Stimulated activated CD4-positive, alpha-beta T cell treated with anti-CD3 and anti-CD28 coated beads, Interleukin-12 subunit alpha, Interleukin-12 subunit beta, amount 100 ng/mL, for 4 hours (primary cell): ENCODE results near the gene PRTG.
"Not testable (repeated sequence)": the region's sequence is repeated elsewhere in the genome, so short reads cannot be mapped to it uniquely, and the experiment has no call there.

Experiments used
- DNase-seq: peaks from one replicate; pipeline ENCODE4 v3.0.0-alpha.2; 2020

PRTG gene

GRCh38 chr15:55743729-55744655 is 1.0 kb upstream of the PRTG start:
- no peak for DNase-seq

GRCh38 chr15:55742498-55742926 is 440 bp downstream of the PRTG start:
- DNase-seq = no peak

GRCh38 chr15:55741833-55742497 is 987 bp downstream of the PRTG start:
- DNase-seq = no peak

GRCh38 chr15:55740981-55741832 is 1.7 kb downstream of the PRTG start:
- DNase-seq = no peak

GRCh38 chr15:55740359-55740878 is 2.5 kb downstream of the PRTG start:
- DNase-seq = no peak

GRCh38 chr15:55739641-55740040 is 3.3 kb downstream of the PRTG start:
- no peak for DNase-seq

- DNase-seq = no peak
Measured at GRCh38 chr15:55738715-55739114, 4.2 kb downstream of the PRTG start.

- DNase-seq = no peak
Measured at GRCh38 chr15:55737373-55737772, 5.6 kb downstream of the PRTG start.

GRCh38 chr15:55736756-55737155 is 6.2 kb downstream of the PRTG start:
- DNase-seq = no peak

- no peak for DNase-seq
Measured at GRCh38 chr15:55734641-55735040, 8.3 kb downstream of the PRTG start.

- DNase-seq = not testable (repeated sequence)
Measured at GRCh38 chr15:55733461-55733860, 9.5 kb downstream of the PRTG start.

GRCh38 chr15:55721554-55722185 is 21.3 kb downstream of the PRTG start:
- no peak for DNase-seq

GRCh38 chr15:55715355-55716076 is 27.4 kb downstream of the PRTG start:
- DNase-seq = no peak

- no peak for DNase-seq
Measured at GRCh38 chr15:55714064-55714463, 28.9 kb downstream of the PRTG start.

GRCh38 chr15:55712363-55712762 is 30.6 kb downstream of the PRTG start:
- DNase-seq = no peak

GRCh38 chr15:55710286-55710685 is 32.7 kb downstream of the PRTG start:
- DNase-seq = no peak

GRCh38 chr15:55709458-55709857 is 33.5 kb downstream of the PRTG start:
- DNase-seq = no peak

- no peak for DNase-seq
Measured at GRCh38 chr15:55708720-55709119, 34.2 kb downstream of the PRTG start.

GRCh38 chr15:55707951-55708350 is 35.0 kb downstream of the PRTG start:
- DNase-seq = no peak

- no peak for DNase-seq
Measured at GRCh38 chr15:55707518-55707917, 35.4 kb downstream of the PRTG start.

GRCh38 chr15:55703873-55704301 is 39.1 kb downstream of the PRTG start:
- no peak for DNase-seq

- DNase-seq = no peak
Measured at GRCh38 chr15:55700876-55701275, 42.1 kb downstream of the PRTG start.
